ENCODE results near the gene GLIS1.

The GLIS1 gene

GRCh38 chr1:53681977-53682685 lies 56.8 kb downstream of the GLIS1 start:
- peak overlapping the region; percentile 21 for H3K4me2 ChIP-seq (ENCODE audit: low read length)
- no peak overlapping the region for H3K4me3 ChIP-seq (ENCODE audit: low read length)
- no peaks in the 10 kb centered on the region for H3K9me2 ChIP-seq (replicated peaks; ENCODE audit: control insufficient read depth, low read length)
- no peaks in the 10 kb centered on the region for H3K79me2 ChIP-seq (ENCODE audit: control insufficient read depth, low read length)
- peak; percentile 53 for TF ChIP-seq CTCF (IDR thresholded peaks at IDR 0.05; ENCODE audit: low read depth, low read length, poor library complexity, severe bottlenecking)
- TF ChIP-seq EZH2phosphoT487 (IDR thresholded peaks at IDR 0.05; ENCODE audit: borderline replicate concordance, low read length) = no peak
- peaks cover 7% of the 10 kb centered on the region; the same call in 1 of the 2 replicates for H3K27me3 ChIP-seq (ENCODE audit: control insufficient read depth, low read length)
- H3K9me3 ChIP-seq (ENCODE audit: control insufficient read depth, insufficient read depth, low read length) = no peaks in the 10 kb centered on the region
- H3K4me1 ChIP-seq (ENCODE audit: control insufficient read depth, low read length) = peaks cover 16% of the 10 kb centered on the region
- no peaks in the 10 kb centered on the region for H3F3A ChIP-seq (ENCODE audit: control insufficient read depth, insufficient read depth)
- H4K20me1 ChIP-seq (ENCODE audit: control insufficient read depth, insufficient read depth, low read depth, low read length) = no peaks in the 10 kb centered on the region
- no peak overlapping the region for H3K27ac ChIP-seq (ENCODE audit: low read depth, low read length)
- H3K36me3 ChIP-seq (ENCODE audit: control insufficient read depth, low read length) = no peaks in the 10 kb centered on the region

GRCh38 chr1:53681351-53681976 lies 57.5 kb downstream of the GLIS1 start:
- H4K20me1 ChIP-seq (ENCODE audit: control insufficient read depth, insufficient read depth, low read depth, low read length) = no peaks in the 10 kb centered on the region
- H3F3A ChIP-seq (ENCODE audit: control insufficient read depth, insufficient read depth) = no peaks in the 10 kb centered on the region
- H3K27ac ChIP-seq (ENCODE audit: low read depth, low read length) = no peak overlapping the region
- no peak overlapping the region for H3K4me3 ChIP-seq (ENCODE audit: low read length)
- H3K36me3 ChIP-seq (ENCODE audit: control insufficient read depth, low read length) = no peaks in the 10 kb centered on the region
- TF ChIP-seq CTCF (IDR thresholded peaks at IDR 0.05; ENCODE audit: low read depth, low read length, poor library complexity, severe bottlenecking) = no peak
- TF ChIP-seq EZH2phosphoT487 (IDR thresholded peaks at IDR 0.05; ENCODE audit: borderline replicate concordance, low read length) = no peak
- no peaks in the 10 kb centered on the region for H3K79me2 ChIP-seq (ENCODE audit: control insufficient read depth, low read length)
- peak overlapping the region; percentile 21 for H3K4me2 ChIP-seq (ENCODE audit: low read length)
- H3K9me2 ChIP-seq (replicated peaks; ENCODE audit: control insufficient read depth, low read length) = no peaks in the 10 kb centered on the region
- H3K27me3 ChIP-seq (ENCODE audit: control insufficient read depth, low read length) = peaks cover 7% of the 10 kb centered on the region; the same call in 1 of the 2 replicates
- peaks cover 16% of the 10 kb centered on the region for H3K4me1 ChIP-seq (ENCODE audit: control insufficient read depth, low read length)
- no peaks in the 10 kb centered on the region for H3K9me3 ChIP-seq (ENCODE audit: control insufficient read depth, insufficient read depth, low read length)

GRCh38 chr1:53680868-53681267 lies 58.1 kb downstream of the GLIS1 start:
- Histone ChIP-seq H3K79me2 (ENCODE audit: control insufficient read depth, low read length) (no peaks in the 10 kb centered on the region), H3K9me3 (ENCODE audit: control insufficient read depth, insufficient read depth, low read length) (no peaks in the 10 kb centered on the region), H3K27me3 (ENCODE audit: control insufficient read depth, low read length) (peaks cover 7% of the 10 kb centered on the region; the same call in 1 of the 2 replicates), H3K4me3 (ENCODE audit: low read length) (no peak overlapping the region), H3K4me1 (ENCODE audit: control insufficient read depth, low read length) (peaks cover 16% of the 10 kb centered on the region), H3K36me3 (ENCODE audit: control insufficient read depth, low read length) (no peaks in the 10 kb centered on the region), H4K20me1 (ENCODE audit: control insufficient read depth, insufficient read depth, low read depth, low read length) (no peaks in the 10 kb centered on the region), H3F3A (ENCODE audit: control insufficient read depth, insufficient read depth) (no peaks in the 10 kb centered on the region), H3K9me2 (replicated peaks; ENCODE audit: control insufficient read depth, low read length) (no peaks in the 10 kb centered on the region), H3K4me2 (ENCODE audit: low read length) (no peak overlapping the region), H3K27ac (ENCODE audit: low read depth, low read length) (no peak overlapping the region)
- TF ChIP-seq EZH2phosphoT487 (IDR thresholded peaks at IDR 0.05; ENCODE audit: borderline replicate concordance, low read length) = no peak
- TF ChIP-seq CTCF (IDR thresholded peaks at IDR 0.05; ENCODE audit: low read depth, low read length, poor library complexity, severe bottlenecking) = no peak

Measured in DOHH2 (cell line).